ENCODE results near the gene PIP5K1B.
A peak's percentile ranks its signal among the peaks of the same experiment; 100 is the strongest.

The PIP5K1B gene

GRCh38 chr9:68998812-68999211, 293.8 kb downstream of the PIP5K1B start:
- DNase-seq (ENCODE audit: low read depth), result no peak
- no peak overlapping the region for H3K4me3 ChIP-seq (ENCODE audit: low read length)
- TF ChIP-seq CTCF (conservative IDR thresholded peaks at IDR 0.05; ENCODE audit: low read length), result no peak

GRCh38 chr9:68999393-69000105, 294.5 kb downstream of the PIP5K1B start:
- peak; percentile 69 for DNase-seq (ENCODE audit: low read depth)

GRCh38 chr9:69001921-69002320, 296.9 kb downstream of the PIP5K1B start:
- no peak for DNase-seq (ENCODE audit: low read depth)
- no peak overlapping the region for H3K4me3 ChIP-seq (ENCODE audit: low read length)
- TF ChIP-seq CTCF (conservative IDR thresholded peaks at IDR 0.05; ENCODE audit: low read length), result no peak

More at GRCh38 chr9:68999393-69000105, 294.5 kb downstream of the PIP5K1B start:
- TF ChIP-seq CTCF (conservative IDR thresholded peaks at IDR 0.05; ENCODE audit: low read length), result peak; percentile 91
- H3K4me3 ChIP-seq (ENCODE audit: low read length), result no peak overlapping the region

DNA sequence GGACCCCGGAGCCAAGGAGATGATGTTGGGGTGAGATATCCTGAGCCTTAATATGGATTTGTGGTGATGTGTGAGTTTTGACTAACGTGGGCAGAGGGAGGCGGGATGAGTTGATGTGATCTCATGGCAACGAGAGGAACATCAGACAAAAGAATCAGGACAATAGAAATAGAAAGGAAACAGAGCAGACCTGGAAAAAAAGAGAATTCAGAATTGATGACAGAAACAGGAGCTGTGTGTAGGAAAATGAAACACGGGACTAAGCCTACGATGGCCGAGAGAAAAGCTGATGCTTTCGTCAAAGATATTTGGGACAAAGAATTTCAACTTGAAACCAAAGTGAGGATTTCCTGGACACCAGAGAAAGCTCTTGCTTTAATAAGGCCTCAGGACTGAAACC, 298.0 kb downstream of the PIP5K1B start:
- TF ChIP-seq CTCF (conservative IDR thresholded peaks at IDR 0.05; ENCODE audit: low read length), result no peak
- no peak for DNase-seq (ENCODE audit: low read depth)
- no peak overlapping the region for H3K4me3 ChIP-seq (ENCODE audit: low read length)

- TF ChIP-seq CTCF (conservative IDR thresholded peaks at IDR 0.05; ENCODE audit: low read length), result no peak
- peak; percentile 5 for DNase-seq (ENCODE audit: low read depth)
- no peak overlapping the region for H3K4me3 ChIP-seq (ENCODE audit: low read length)
Observed at GRCh38 chr9:69004836-69005235, 299.8 kb downstream of the PIP5K1B start.

GRCh38 chr9:69009708-69010107, 304.7 kb downstream of the PIP5K1B start:
- TF ChIP-seq CTCF (conservative IDR thresholded peaks at IDR 0.05; ENCODE audit: low read length), result no peak
- no peak for DNase-seq (ENCODE audit: low read depth)
- no peak overlapping the region for H3K4me3 ChIP-seq (ENCODE audit: low read length)

DNA sequence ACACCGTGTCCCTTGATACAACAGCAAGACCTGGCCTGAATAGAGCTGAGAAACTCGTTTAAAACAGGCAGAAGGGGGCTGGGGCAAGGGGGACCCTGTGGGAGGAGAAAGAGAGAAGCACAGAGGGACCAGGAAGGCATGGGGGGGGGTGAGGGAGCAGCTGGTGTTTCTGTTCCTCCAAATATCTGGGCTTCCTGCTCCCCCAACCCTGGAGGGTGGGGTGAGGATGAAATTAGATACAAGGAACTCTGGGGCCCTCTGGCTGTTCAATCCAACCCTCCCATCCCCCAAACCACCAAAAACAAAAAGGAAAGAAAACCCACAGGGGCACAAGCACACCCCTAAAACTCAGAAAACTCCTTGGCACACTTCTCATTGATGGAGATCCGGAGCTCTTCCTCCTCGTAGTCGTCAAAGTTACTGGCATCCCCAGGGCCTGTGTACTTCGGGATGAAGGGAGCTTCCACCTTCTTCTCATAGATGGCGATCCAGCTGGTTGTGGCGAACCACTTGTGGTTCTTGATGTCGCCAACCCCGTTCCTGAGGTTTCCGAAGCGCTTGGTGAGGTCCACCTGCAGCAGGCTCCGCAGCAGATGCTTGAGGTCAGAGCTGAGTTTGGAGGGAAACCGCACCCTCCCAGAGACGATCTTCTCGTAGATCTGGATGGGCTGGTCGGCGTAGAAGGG, 307.8 kb downstream of the PIP5K1B start:
- no peak overlapping the region for H3K4me3 ChIP-seq (ENCODE audit: low read length)
- no peak for TF ChIP-seq CTCF (conservative IDR thresholded peaks at IDR 0.05; ENCODE audit: low read length)
- no peak for DNase-seq (ENCODE audit: low read depth)
